Stimulated activated CD4-positive, alpha-beta T cell treated with anti-CD3 and anti-CD28 coated beads, Interleukin-4, amount 100 ng/mL, for 24 hours (primary cell): ENCODE results near the gene TMEM120A.
"Not testable (repeated sequence)": the region's sequence is repeated elsewhere in the genome, so short reads cannot be mapped to it uniquely, and the experiment has no call there.

Source experiments
- DNase-seq: peaks from one replicate; pipeline ENCODE4 v3.0.0-alpha.2; 2020

The TMEM120A gene

GRCh38 chr7:75994388-75995051 lies at the start of gene TMEM120A:
TMEM120A (minus strand) TSS chr7:75994595; CDS start chr7:75994570, 25 bp downstream.
- DNase-seq = peak; percentile 92

DNA sequence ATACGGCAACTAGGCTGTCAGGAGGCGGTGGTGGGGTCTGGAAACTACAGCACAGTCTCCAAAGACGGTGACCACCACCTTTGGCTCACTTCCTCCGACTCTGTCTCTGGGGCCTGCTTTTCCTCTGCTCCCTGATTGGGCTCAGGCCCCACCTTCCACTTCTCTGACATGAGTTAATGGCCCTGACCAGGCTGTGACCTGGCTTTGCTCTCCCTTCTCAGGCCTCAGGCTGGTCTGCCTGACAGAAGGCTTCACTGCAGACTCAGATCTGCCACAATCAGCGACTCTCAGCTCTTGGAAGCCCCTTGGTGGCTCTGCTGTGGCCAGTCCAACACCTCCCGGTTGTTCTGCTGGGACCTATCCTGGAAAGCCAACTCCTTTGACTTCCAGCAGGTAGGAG lies 45.7 kb upstream of the TMEM120A start:
- DNase-seq = no peak

DNA sequence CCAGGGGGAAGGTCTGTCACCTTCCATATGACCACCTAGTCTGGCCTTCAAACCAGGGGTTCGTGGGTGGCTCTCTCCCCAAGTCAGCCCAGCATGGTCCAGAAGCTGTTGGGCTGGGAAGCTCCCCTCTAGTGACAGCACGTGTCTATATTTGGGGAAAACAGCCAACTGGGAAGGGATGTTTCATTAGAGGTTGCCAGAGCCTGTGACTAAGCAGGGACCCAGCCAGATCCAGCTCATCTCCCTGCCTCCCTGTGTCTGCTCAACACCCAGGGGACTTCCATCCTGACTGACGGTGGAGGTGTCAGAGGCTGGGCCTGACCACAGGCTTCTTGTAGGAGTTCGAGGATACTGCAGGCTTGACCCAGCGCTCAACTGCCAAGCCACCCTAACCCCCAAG lies 42.9 kb upstream of the TMEM120A start:
- no peak for DNase-seq

DNA sequence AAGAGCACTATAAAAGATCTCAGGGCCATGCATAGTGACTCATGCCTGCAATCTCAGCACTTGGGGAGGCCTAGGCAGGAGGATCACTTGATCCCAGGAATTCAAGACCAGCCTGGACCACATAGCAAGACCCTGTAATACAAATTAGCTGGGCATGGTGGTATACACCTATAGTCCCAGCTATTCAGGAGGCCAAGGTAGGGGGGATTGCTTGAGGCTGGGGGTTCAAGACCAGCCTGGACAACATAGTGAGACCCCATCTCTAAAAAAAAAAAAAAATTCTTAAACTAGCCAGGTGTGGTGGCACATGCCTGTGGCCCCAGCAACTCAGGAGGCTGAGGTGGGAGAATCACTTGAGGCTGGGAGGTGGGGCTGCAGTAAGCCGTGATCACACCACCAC lies 37.6 kb upstream of the TMEM120A start:
- no peak for DNase-seq

DNA sequence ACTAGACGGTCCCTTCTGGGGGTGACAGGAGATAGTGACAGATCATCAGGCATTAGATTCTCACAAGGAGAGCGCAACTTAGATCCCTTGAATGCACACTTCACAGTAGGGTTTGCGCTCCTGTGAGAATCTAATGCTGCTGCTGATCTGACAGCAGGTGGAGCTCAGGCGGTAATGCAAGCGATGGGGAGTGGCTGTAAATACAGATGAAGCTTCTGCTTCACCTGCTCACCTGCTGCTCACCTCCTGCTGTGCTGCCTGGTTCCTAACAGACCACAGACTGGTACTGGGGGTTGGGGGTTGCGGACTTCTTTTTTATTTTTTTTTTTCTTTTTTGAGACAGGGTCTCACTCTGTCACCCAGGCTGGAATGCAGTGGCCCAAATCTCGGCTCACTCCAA lies 35.3 kb upstream of the TMEM120A start:
- DNase-seq = not testable (repeated sequence)

DNA sequence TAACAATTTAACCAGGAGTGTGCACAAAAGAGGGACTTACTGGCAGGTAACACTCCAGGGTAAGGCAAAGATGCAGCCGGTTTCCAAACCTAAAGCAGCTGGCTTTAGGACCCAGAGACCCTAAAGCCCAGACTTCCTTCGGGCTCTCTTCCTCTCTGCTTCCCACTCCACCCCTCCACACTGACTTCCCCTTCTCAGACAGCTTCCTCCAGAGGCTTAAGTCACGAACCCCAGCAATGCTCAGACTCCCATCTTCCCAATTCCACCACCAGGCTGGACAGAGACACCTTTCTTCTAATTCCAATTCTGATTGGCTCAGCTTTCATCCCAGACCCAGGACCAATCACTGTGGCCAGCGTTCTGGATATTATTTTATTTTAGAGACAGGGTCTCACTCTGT lies 28.6 kb upstream of the TMEM120A start:
- no peak for DNase-seq

- no peak for DNase-seq
Observed at GRCh38 chr7:76022026-76022780, 27.8 kb upstream of the TMEM120A start.

- peak; percentile 76 for DNase-seq
Observed at GRCh38 chr7:76020031-76020714, 25.8 kb upstream of the TMEM120A start.

GRCh38 chr7:76018520-76018919 lies 24.1 kb upstream of the TMEM120A start:
- DNase-seq = not testable (repeated sequence)

DNA sequence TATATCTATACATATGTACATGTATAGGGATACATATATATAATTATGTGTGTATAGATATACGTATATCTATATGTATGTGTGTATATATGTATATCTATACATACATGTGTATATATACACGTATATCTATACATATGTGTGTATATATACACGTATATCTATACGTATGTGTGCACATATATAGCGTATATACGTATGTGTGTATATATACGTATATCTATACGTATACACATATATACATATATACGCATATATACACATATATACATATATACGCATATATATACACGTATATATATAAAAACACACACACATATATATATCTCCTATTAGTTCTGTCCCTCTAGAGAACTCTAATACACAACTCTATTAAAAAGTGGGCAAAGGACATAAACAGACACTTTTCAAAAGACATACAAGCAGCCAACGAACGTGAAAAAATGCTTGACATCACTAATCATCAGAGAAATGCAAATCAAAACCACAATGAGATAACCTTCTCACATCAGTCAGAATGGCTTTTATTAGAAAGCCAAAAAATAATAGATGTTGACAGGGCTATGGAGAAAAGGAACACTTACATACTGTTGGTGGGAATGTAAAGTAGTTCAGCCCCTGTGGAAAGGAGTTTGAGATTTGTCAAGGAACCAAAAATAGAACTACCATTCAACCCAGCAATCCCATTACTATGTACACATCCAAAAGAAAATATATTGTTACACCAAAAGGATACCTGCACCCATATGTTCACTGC lies 22.0 kb upstream of the TMEM120A start:
- no peak for DNase-seq

DNA sequence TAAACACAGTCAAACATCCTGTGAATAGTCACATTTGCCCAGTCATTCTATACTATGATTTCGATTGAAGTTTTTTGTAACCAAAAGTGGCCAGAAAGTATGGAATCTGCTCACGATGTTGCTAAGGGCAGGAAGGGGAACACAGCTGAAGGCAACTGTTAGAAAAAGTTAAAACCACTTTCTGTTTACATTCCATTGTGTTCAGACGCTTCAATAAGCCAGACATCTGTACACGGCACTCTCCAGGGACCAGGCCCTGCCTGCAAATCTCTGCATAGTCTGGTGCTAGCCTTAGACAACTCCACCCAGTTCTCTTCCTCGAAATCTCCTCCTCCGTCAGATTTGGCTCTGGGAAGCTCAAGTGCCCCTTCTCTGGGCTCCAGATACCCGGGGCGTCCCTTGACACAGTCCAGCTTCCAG lies 17.1 kb upstream of the TMEM120A start:
- DNase-seq = no peak

- no peak for DNase-seq
Observed at GRCh38 chr7:76009672-76010600, 15.5 kb upstream of the TMEM120A start.

DNA sequence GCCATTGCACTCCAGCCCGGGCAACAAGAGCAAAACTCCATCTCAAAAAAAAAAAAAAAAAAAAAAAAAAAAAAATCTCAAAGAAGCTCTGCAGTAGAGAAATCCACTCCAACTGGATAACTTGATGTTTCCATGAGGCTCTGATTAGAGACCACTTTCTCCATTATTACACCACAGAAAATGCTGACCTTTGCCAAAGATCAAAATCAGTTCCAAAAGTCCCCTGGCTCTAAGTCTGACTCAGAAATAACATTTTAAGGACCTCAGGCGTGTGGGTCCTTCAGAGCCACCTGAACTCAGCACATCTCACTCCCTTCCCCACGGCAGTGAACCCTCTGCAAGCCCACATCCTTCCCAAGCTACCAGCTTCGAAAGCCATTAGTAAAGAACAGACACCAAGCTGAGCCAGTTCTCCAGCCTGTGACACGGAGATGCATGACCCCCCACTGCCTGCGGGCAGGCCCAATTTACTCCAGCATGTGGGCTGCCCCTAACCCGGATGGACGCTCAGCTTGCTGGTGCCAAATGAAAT lies 13.8 kb upstream of the TMEM120A start:
- no peak for DNase-seq

GRCh38 chr7:76005004-76005403 lies 10.6 kb upstream of the TMEM120A start:
- DNase-seq = not testable (repeated sequence)

DNA sequence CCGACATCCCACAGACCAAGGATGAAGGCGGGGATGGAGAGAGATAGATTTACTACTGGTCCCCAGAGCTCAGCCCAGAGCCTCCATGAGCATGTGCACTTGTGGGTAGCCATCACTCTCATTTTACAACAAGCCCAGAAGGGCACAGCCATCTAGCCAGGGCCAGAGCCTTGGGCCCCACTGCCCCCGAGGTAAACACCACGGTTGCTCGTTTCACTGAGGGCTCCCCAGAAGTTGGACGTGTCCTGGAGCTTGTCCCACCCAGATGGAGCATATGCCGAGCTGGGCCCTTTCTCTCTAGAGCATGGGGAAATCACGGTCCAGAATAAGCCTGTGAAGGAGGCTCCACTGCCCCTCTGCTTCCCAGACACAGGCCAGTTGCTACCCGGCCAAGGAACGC lies 9.0 kb upstream of the TMEM120A start:
- no peak for DNase-seq

DNA sequence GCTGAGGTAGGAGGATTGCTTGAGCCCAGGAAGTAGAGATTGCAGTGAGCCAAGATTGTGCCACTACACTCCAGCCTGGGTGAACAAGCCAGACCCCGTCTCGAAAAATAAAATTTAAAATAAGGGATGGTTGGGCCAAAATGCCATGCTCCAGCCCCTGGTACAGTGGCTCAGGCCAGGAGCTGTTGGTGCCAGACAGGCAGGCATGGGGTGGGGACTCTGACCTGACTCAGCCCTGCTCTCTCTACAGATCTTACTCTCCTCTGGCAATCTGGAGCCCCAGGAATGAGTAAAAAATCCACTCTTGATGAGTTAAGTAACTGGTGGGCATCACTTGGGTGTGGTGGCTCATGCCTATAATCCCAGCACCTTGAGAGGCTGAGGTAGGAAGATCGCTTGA lies 8.4 kb upstream of the TMEM120A start:
- no peak for DNase-seq

DNA sequence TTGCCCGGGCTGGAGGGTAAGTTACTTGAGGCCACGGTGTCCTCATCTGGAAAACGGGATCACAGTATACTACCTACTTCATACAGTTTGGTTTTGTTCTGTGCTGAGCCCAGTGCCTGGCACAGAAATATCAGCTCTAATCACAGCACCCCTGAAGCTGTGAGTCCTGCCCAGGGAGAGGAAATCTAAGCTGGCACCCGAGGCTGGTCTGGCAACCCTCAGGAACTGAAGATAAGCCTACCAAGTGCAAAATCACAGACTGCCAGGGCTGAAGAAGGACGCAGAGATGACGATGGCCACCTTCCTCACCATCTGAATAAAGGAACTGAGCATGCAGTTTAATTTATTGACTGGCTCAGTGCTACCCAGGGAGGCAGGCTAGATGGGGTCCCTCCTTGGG lies 7.7 kb upstream of the TMEM120A start:
- no peak for DNase-seq

DNA sequence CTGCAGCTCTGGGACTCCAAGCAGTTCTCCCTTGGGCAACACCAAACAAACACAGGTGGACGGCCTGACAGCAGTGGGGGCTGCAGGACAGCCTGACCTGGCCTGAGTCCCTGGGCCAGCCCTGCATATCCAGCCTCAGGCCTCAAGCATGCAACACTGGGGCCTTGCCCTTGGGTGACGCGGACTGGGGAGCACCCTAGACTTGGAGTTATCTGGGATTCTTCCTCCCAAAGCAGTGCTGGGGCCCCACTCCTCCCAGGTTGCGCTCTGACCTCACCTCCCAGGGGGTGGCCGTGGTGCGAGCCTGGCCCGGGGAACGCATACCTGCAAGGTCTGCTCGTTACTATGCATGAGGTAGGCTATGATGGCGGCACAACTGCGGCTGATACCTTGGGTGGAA lies 6.2 kb upstream of the TMEM120A start:
- no peak for DNase-seq

DNA sequence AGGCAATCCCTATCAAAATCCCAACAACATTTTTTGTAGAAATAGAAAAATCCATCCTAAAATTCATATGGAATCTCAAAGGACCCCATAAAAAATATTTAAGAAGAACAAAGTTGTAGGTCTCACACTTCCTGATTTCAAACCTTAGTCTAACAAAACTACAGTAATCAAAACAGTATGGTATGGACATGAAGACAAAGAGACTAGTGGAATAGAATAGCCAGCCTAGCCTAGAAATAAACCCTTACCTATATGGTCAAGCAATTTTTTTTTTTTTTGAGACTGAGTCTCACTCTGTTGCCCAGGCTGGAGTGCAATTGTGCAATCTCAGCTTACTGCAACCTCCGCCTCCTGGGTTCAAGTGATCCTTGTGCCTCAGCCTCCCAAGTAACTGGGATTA lies 3.6 kb upstream of the TMEM120A start:
- DNase-seq = no peak

DNA sequence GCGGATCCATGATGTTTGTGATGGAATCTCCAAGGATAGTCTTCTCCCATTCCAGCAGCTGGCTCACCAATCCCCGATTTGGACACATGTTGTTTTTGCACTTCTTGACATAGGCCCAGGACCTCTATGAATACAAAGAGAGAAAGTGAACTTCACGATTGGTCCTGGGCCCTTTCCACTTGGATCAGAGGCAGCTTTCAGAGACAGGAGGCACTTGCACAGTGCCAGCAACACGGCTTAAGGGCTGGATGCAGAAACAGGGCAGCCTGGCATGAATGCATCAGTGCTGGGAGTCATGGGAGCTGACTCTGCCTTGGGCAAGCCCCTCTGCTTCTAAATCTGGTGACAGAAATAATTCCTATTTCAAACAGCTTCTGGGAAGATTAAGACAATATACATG lies 2.1 kb upstream of the TMEM120A start:
- no peak for DNase-seq

DNA sequence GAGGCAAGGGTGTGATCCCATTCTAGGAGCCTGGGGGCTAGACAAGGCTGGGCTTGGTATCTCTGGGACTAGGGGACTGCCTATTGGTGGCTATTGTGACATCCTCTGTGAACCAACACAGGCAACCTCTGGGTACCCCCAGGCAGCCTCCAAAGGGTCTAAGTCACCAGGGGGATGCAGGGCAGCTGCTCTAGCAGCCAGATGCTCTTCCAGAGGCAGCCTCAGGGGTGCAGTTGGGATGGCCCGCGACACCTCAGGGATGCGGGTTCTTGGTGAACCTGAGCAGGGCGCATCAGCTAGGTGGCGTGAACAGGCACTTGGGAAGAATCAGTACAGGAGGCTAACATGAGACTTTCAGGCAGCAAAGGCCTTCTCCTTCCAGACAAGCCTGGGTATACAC lies 1.6 kb upstream of the TMEM120A start:
- DNase-seq = no peak

- DNase-seq = no peak
Observed at GRCh38 chr7:75995052-75995471, 667 bp upstream of the TMEM120A start.
